PC-3 (cell line): ENCODE measurements around the gene DAO.

Source experiments
- EZH2 ChIP-seq: fragments of 300-600 bp; sonication (generic); IDR thresholded peaks from one replicate; pipeline ENCODE4 v1.6.1; 2017; ENCODE audit warnings: antibody characterized with exemption, mild to moderate bottlenecking, low read length; ENCODE audit not compliant: unreplicated experiment
- EZH2phosphoT487 ChIP-seq: fragments of 300-600 bp; sonication (generic); IDR thresholded peaks from 2 replicates; pipeline ENCODE4 v1.6.1; 2018; ENCODE audit warnings: mild to moderate bottlenecking, antibody characterized with exemption, low read length, borderline replicate concordance

DNA sequence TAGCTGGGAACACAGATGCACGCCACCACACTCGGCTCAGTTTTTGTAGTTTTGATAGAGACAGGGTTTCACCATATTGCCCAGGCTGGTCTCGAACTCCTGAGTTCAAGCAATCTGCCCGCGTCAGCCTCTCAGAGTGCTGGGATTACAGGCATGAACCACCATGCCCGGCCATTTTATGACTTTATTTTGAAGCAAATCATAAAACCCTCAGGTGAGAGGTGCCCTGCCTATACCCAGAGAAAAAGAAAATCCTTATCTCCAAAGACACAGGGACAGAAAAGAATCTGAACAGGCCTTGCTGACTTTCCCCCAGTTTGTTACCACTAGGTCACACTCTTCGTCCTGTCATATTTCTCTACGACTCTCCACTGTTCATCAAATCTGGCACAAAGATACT lies 48.8 kb downstream of the DAO start:
- no peak for TF ChIP-seq EZH2
- no peak for TF ChIP-seq EZH2phosphoT487
